MM.1S (cell line): ENCODE data around the gene RXFP4.
A peak's percentile ranks its signal among the peaks of the same experiment; 100 is the strongest.

Experiments
- DNase-seq: peaks from one replicate; pipeline ENCODE4 v3.0.0-alpha.2; 2015
- H2AFZ ChIP-seq: fragments of 300-600 bp; sonication (generic); 2 replicates; pipeline ENCODE4 v1.6.0; 2016; ENCODE audit warnings: antibody characterized with exemption, low read length
- H3F3A ChIP-seq: fragments of 300-600 bp; sonication (generic); 2 replicates; pipeline ENCODE4 v1.6.1; 2016; ENCODE audit warnings: mild to moderate bottlenecking, antibody characterized with exemption, low read length, moderate library complexity, mixed read lengths; ENCODE audit not compliant: insufficient read depth
- H3K27ac ChIP-seq: fragments of 300-600 bp; sonication (generic); 2 replicates; pipeline ENCODE4 v1.5.1; 2016; ENCODE audit warnings: mild to moderate bottlenecking, low read length
- H3K27me3 ChIP-seq: fragments of 300-600 bp; sonication (generic); replicated peaks from 2 replicates; pipeline ENCODE4 v1.6.0; 2016; ENCODE audit warnings: low read length; ENCODE audit not compliant: insufficient read depth
- H3K36me3 ChIP-seq: fragments of 300-600 bp; sonication (generic); replicated peaks from 2 replicates; pipeline ENCODE4 v1.6.1; 2016; ENCODE audit warnings: mild to moderate bottlenecking, low read length, mixed read lengths; ENCODE audit not compliant: insufficient read depth
- H3K4me1 ChIP-seq: fragments of 300-600 bp; sonication (generic); 2 replicates; pipeline ENCODE4 v1.6.1; 2016; ENCODE audit warnings: low read length, mixed read lengths
- H3K4me2 ChIP-seq: fragments of 300-600 bp; sonication (generic); 2 replicates; pipeline ENCODE4 v1.6.0; 2016; ENCODE audit warnings: low read depth, low read length
- H3K4me3 ChIP-seq: fragments of 300-600 bp; sonication (generic); 2 replicates; pipeline ENCODE4 v1.5.1; 2016; ENCODE audit warnings: low read length, mixed read lengths
- H3K79me2 ChIP-seq: fragments of 300-600 bp; sonication (generic); 2 replicates; pipeline ENCODE4 v1.6.1; 2016; ENCODE audit warnings: mixed run types, low read length, mixed read lengths
- H3K9ac ChIP-seq: fragments of 300-600 bp; sonication (generic); 2 replicates; pipeline ENCODE4 v1.6.1; 2016; ENCODE audit warnings: low read length, mixed read lengths
- H3K9me2 ChIP-seq: fragments of 300-600 bp; sonication (generic); replicated peaks from 2 replicates; pipeline ENCODE4 v1.6.1; 2016; ENCODE audit warnings: mild to moderate bottlenecking, low read length, mixed read lengths; ENCODE audit not compliant: insufficient read depth
- H3K9me3 ChIP-seq: fragments of 300-600 bp; sonication (generic); replicated peaks from 2 replicates; pipeline ENCODE4 v1.6.1; 2016; ENCODE audit warnings: mild to moderate bottlenecking, low read length, mixed read lengths; ENCODE audit not compliant: insufficient read depth
- H4K20me1 ChIP-seq: fragments of 300-600 bp; sonication (generic); 2 replicates; pipeline ENCODE4 v1.6.1; 2016; ENCODE audit warnings: mild to moderate bottlenecking, low read length, moderate library complexity, mixed read lengths; ENCODE audit not compliant: insufficient read depth
- CTCF ChIP-seq: fragments of 300-600 bp; sonication (generic); IDR thresholded peaks from 2 replicates; pipeline ENCODE4 v1.5.1; 2016; ENCODE audit warnings: antibody characterized with exemption, low read length, mixed read lengths
- EZH2 ChIP-seq: fragments of 300-600 bp; sonication (generic); optimal IDR thresholded peaks from 2 replicates; pipeline ENCODE3; 2017; ENCODE audit warnings: low read depth, mild to moderate bottlenecking, antibody characterized with exemption, low read length, mixed read lengths
- EZH2phosphoT487 ChIP-seq: fragments of 300-600 bp; sonication (generic); IDR thresholded peaks from 2 replicates; pipeline ENCODE4 v1.6.1; 2018; ENCODE audit warnings: antibody characterized with exemption, low read length

Gene RXFP4

GRCh38 chr1:155941845-155942531 is 550 bp downstream of the RXFP4 start:
- peaks cover 73% of the 10 kb centered on the region for H3K4me1 ChIP-seq
- peak overlapping the region; percentile 87; the same call in 1 of the 2 replicates for H3K27ac ChIP-seq

GRCh38 chr1:155942578-155943141 is 1.2 kb downstream of the RXFP4 start:
- H3K4me1 ChIP-seq = peaks cover 79% of the 10 kb centered on the region
- H3K9me3 ChIP-seq = no peaks in the 10 kb centered on the region
- peak overlapping the region; percentile 1 for H3K4me2 ChIP-seq
- no peak overlapping the region for H3K4me3 ChIP-seq
- peak overlapping the region; percentile 87; the same call in 1 of the 2 replicates for H3K27ac ChIP-seq
- H3K36me3 ChIP-seq = peaks cover 3% of the 10 kb centered on the region; the same call in 1 of the 2 replicates
- H2AFZ ChIP-seq = no peak overlapping the region
- no peak overlapping the region for H3K9ac ChIP-seq
- H3K27me3 ChIP-seq = no peaks in the 10 kb centered on the region
- TF ChIP-seq CTCF = no peak
- peaks cover 75% of the 10 kb centered on the region for H3F3A ChIP-seq
- H3K79me2 ChIP-seq = peaks cover 6% of the 10 kb centered on the region
- H3K9me2 ChIP-seq = no peaks in the 10 kb centered on the region
- H4K20me1 ChIP-seq = no peaks in the 10 kb centered on the region
- DNase-seq = no peak

More at GRCh38 chr1:155941845-155942531, 550 bp downstream of the RXFP4 start:
- no peak for TF ChIP-seq EZH2
- no peak for TF ChIP-seq CTCF
- no peak for TF ChIP-seq EZH2phosphoT487
- Histone ChIP-seq H3K79me2 (peaks cover 5% of the 10 kb centered on the region; the same call in 1 of the 2 replicates), H3K9ac (no peak overlapping the region), H3K4me3 (no peak overlapping the region), H3K36me3 (no peaks in the 10 kb centered on the region), H3K9me3 (no peaks in the 10 kb centered on the region), H3K9me2 (no peaks in the 10 kb centered on the region), H3K27me3 (no peaks in the 10 kb centered on the region), H3F3A (peaks cover 68% of the 10 kb centered on the region), H4K20me1 (no peaks in the 10 kb centered on the region), H3K4me2 (0 out of 2 replicates have a peak overlapping the region, but pooled peaks have one; percentile 5), H2AFZ (no peak overlapping the region)
- DNase-seq = no peak

- H4K20me1 ChIP-seq = no peaks in the 10 kb centered on the region
- H3K4me2 ChIP-seq = no peak overlapping the region
- no peaks in the 10 kb centered on the region for H3K27me3 ChIP-seq
- H3K4me1 ChIP-seq = peaks cover 86% of the 10 kb centered on the region
- H3K9ac ChIP-seq = no peak overlapping the region
- no peaks in the 10 kb centered on the region for H3K9me2 ChIP-seq
- TF ChIP-seq EZH2phosphoT487 = no peak
- TF ChIP-seq CTCF = no peak
- no peak for TF ChIP-seq EZH2
- H2AFZ ChIP-seq = no peak overlapping the region
- no peak for DNase-seq
- peaks cover 12% of the 10 kb centered on the region for H3K79me2 ChIP-seq
- no peaks in the 10 kb centered on the region for H3K9me3 ChIP-seq
- H3K4me3 ChIP-seq = no peak overlapping the region
- H3K27ac ChIP-seq = peak overlapping the region; percentile 87; the same call in 1 of the 2 replicates
- H3F3A ChIP-seq = peaks cover 82% of the 10 kb centered on the region
- peaks cover 3% of the 10 kb centered on the region; the same call in 1 of the 2 replicates for H3K36me3 ChIP-seq
Observed at GRCh38 chr1:155944444-155944799, 3.0 kb downstream of the RXFP4 start.
